ENCODE results near the gene PPFIA1.

The PPFIA1 gene

GRCh38 chr11:70270104-70270876 lies at the start of gene PPFIA1:
Gene PPFIA1, plus strand, starts transcription at chr11:70270690. Its CDS starts 1,483 bp downstream, at chr11:70272173.
- in situ Hi-C loops (cut with MboI; ENCODE audit: low sequenced_read_pairs), result no loop called here

- in situ Hi-C loops (cut with MboI; ENCODE audit: low sequenced_read_pairs), result no loop called here
These were observed 49.6 kb upstream of the PPFIA1 start for GRCh38 chr11:70220920-70221319.

- in situ Hi-C loops (cut with MboI; ENCODE audit: low sequenced_read_pairs), result no loop called here
These were observed 44.8 kb upstream of the PPFIA1 start for GRCh38 chr11:70225681-70226177.

- in situ Hi-C loops (cut with MboI; ENCODE audit: low sequenced_read_pairs), result no loop called here
These were observed 44.3 kb upstream of the PPFIA1 start for GRCh38 chr11:70226183-70226582.

GRCh38 chr11:70226967-70227366 lies 43.5 kb upstream of the PPFIA1 start:
- in situ Hi-C loops (cut with MboI; ENCODE audit: low sequenced_read_pairs), result no loop called here

- in situ Hi-C loops (cut with MboI; ENCODE audit: low sequenced_read_pairs), result no loop called here
These were observed 40.8 kb upstream of the PPFIA1 start for GRCh38 chr11:70229737-70230136.

GRCh38 chr11:70230151-70230839 lies 40.2 kb upstream of the PPFIA1 start:
- in situ Hi-C loops (cut with MboI; ENCODE audit: low sequenced_read_pairs), result no loop called here

- in situ Hi-C loops (cut with MboI; ENCODE audit: low sequenced_read_pairs), result no loop called here
These were observed 39.4 kb upstream of the PPFIA1 start for GRCh38 chr11:70230840-70231710.

GRCh38 chr11:70233034-70233433 lies 37.5 kb upstream of the PPFIA1 start:
- in situ Hi-C loops (cut with MboI; ENCODE audit: low sequenced_read_pairs), result no loop called here

- in situ Hi-C loops (cut with MboI; ENCODE audit: low sequenced_read_pairs), result no loop called here
These were observed 37.0 kb upstream of the PPFIA1 start for GRCh38 chr11:70233511-70233934.

- in situ Hi-C loops (cut with MboI; ENCODE audit: low sequenced_read_pairs), result no loop called here
These were observed 36.5 kb upstream of the PPFIA1 start for GRCh38 chr11:70233962-70234361.

- in situ Hi-C loops (cut with MboI; ENCODE audit: low sequenced_read_pairs), result no loop called here
These were observed 30.2 kb upstream of the PPFIA1 start for GRCh38 chr11:70240337-70240736.

GRCh38 chr11:70241709-70242108 lies 28.8 kb upstream of the PPFIA1 start:
- in situ Hi-C loops (cut with MboI; ENCODE audit: low sequenced_read_pairs), result no loop called here

- in situ Hi-C loops (cut with MboI; ENCODE audit: low sequenced_read_pairs), result no loop called here
These were observed 27.6 kb upstream of the PPFIA1 start for GRCh38 chr11:70242885-70243284.

- in situ Hi-C loops (cut with MboI; ENCODE audit: low sequenced_read_pairs), result no loop called here
These were observed 26.4 kb upstream of the PPFIA1 start for GRCh38 chr11:70243912-70244652.

GRCh38 chr11:70244698-70245097 lies 25.8 kb upstream of the PPFIA1 start:
- in situ Hi-C loops (cut with MboI; ENCODE audit: low sequenced_read_pairs), result no loop called here

- in situ Hi-C loops (cut with MboI; ENCODE audit: low sequenced_read_pairs), result no loop called here
These were observed 24.3 kb upstream of the PPFIA1 start for GRCh38 chr11:70246196-70246595.

- in situ Hi-C loops (cut with MboI; ENCODE audit: low sequenced_read_pairs), result no loop called here
These were observed 23.3 kb upstream of the PPFIA1 start for GRCh38 chr11:70247042-70247709.

- in situ Hi-C loops (cut with MboI; ENCODE audit: low sequenced_read_pairs), result no loop called here
These were observed 22.8 kb upstream of the PPFIA1 start for GRCh38 chr11:70247710-70248072.

Data from hTERT RPE-1 (cell line).